ACC112 (cell line): ENCODE measurements around the gene BCL11A.

ENCODE experiments used
- H2AFZ ChIP-seq: fragments of 200-600 bp; sonication (generic); one replicate; pipeline ENCODE4 v1.6.0; 2017; ENCODE audit warnings: antibody characterized with exemption, low read length; ENCODE audit not compliant: unreplicated experiment
- H3K27ac ChIP-seq: fragments of 200-600 bp; sonication (generic); 2 replicates; pipeline ENCODE4 v1.5.1; 2014; ENCODE audit warnings: low read depth, mild to moderate bottlenecking, antibody characterized with exemption, low read length, moderate library complexity
- H3K27me3 ChIP-seq: fragments of 200-600 bp; sonication (generic); 2 replicates; pipeline ENCODE4 v1.6.1; 2014; ENCODE audit warnings: mild to moderate bottlenecking, antibody characterized with exemption, low read length, moderate library complexity, mixed read lengths; ENCODE audit not compliant: insufficient read depth
- H3K36me3 ChIP-seq: fragments of 200-600 bp; sonication (generic); 2 replicates; pipeline ENCODE4 v1.6.1; 2016; ENCODE audit warnings: mild to moderate bottlenecking, antibody characterized with exemption, low read length, moderate library complexity, mixed read lengths; ENCODE audit not compliant: insufficient read depth
- H3K4me1 ChIP-seq: fragments of 200-600 bp; sonication (generic); one replicate; pipeline ENCODE4 v1.6.1; 2016; ENCODE audit warnings: low read length, mixed read lengths; ENCODE audit not compliant: insufficient read depth, unreplicated experiment, control insufficient read depth
- H3K4me3 ChIP-seq: fragments of 200-600 bp; sonication (generic); 2 replicates; pipeline ENCODE4 v1.5.1; 2014; ENCODE audit warnings: mild to moderate bottlenecking, low read depth, low read length
- H3K79me2 ChIP-seq: fragments of 200-600 bp; sonication (generic); one replicate; pipeline ENCODE4 v1.6.0; 2016; ENCODE audit warnings: low read length; ENCODE audit not compliant: control insufficient read depth, unreplicated experiment, insufficient read depth

BCL11A gene

DNA sequence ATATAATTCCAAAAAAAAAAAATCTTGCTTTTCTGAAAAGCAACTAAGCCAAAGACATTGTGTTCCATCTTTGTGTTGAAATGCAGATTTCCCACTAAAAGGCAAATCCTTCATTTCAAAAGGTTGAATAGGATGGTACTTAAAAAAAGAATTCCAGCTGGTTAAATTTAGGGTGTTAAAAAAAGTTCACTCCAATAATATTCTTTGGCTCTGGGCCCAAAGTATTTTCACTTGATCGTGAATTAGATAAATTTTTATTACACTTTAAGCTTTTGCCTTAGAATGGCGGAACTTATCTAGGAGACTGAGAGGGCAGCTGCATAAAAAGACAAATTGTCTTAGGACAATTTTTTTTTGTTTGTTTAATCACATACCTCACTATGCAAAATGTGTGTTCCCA, 79.2 kb downstream of the BCL11A start:
- Histone ChIP-seq H3K27ac (no peak overlapping the region), H3K4me1 (no peaks in the 10 kb centered on the region)

GRCh38 chr2:60473546-60473945, 79.9 kb downstream of the BCL11A start:
- no peaks in the 10 kb centered on the region for H3K4me1 ChIP-seq
- H3K79me2 ChIP-seq, result no peaks in the 10 kb centered on the region
- H3K36me3 ChIP-seq, result no peaks in the 10 kb centered on the region

More for the DNA sequence above, 79.2 kb downstream of the BCL11A start:
- Histone ChIP-seq H3K36me3 (no peaks in the 10 kb centered on the region), H2AFZ (no peak overlapping the region), H3K4me3 (no peak overlapping the region), H3K79me2 (no peaks in the 10 kb centered on the region), H3K27me3 (no peaks in the 10 kb centered on the region)

GRCh38 chr2:60472663-60473289, 80.7 kb downstream of the BCL11A start:
- H3K4me1 ChIP-seq, result no peaks in the 10 kb centered on the region
- H3K36me3 ChIP-seq, result no peaks in the 10 kb centered on the region
- no peak overlapping the region for H3K4me3 ChIP-seq
- H3K79me2 ChIP-seq, result no peaks in the 10 kb centered on the region
- H2AFZ ChIP-seq, result no peak overlapping the region
- H3K27ac ChIP-seq, result no peak overlapping the region
- no peaks in the 10 kb centered on the region for H3K27me3 ChIP-seq

More at GRCh38 chr2:60473546-60473945, 79.9 kb downstream of the BCL11A start:
- no peak overlapping the region for H3K4me3 ChIP-seq
- H3K27ac ChIP-seq, result no peak overlapping the region
- H3K27me3 ChIP-seq, result no peaks in the 10 kb centered on the region
- no peak overlapping the region for H2AFZ ChIP-seq

DNA sequence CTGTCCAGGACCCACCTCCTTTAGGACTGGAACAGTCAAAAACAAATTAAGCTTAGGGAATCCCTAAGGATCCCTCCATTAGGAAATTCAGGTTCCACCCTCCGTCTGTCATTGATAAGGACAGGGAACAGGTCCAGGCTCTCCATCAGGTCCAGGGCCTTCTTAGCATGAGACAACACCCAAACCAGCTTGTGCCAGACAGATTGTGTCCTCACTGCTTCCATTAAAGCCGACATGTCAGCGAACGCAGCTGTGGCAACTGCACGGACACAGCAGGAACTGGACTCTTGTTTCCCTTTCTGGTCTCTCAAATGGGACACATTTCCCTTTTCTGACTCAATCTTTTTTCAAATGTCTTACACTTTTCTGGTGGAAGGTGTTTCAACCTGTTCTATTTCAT, 81.4 kb downstream of the BCL11A start:
- no peaks in the 10 kb centered on the region for H3K36me3 ChIP-seq
- no peak overlapping the region for H2AFZ ChIP-seq
- H3K4me1 ChIP-seq, result no peaks in the 10 kb centered on the region
- no peak overlapping the region for H3K4me3 ChIP-seq
- H3K79me2 ChIP-seq, result no peaks in the 10 kb centered on the region
- no peaks in the 10 kb centered on the region for H3K27me3 ChIP-seq
- no peak overlapping the region for H3K27ac ChIP-seq

GRCh38 chr2:60470340-60470739, 83.1 kb downstream of the BCL11A start:
- no peaks in the 10 kb centered on the region for H3K79me2 ChIP-seq
- no peaks in the 10 kb centered on the region for H3K4me1 ChIP-seq
- H3K27me3 ChIP-seq, result no peaks in the 10 kb centered on the region
- H3K36me3 ChIP-seq, result no peaks in the 10 kb centered on the region
- no peak overlapping the region for H3K27ac ChIP-seq
- H3K4me3 ChIP-seq, result no peak overlapping the region
- no peak overlapping the region for H2AFZ ChIP-seq

- no peaks in the 10 kb centered on the region for H3K4me1 ChIP-seq
- no peaks in the 10 kb centered on the region for H3K79me2 ChIP-seq
- H3K27me3 ChIP-seq, result no peaks in the 10 kb centered on the region
- H3K27ac ChIP-seq, result no peak overlapping the region
- no peak overlapping the region for H2AFZ ChIP-seq
- no peaks in the 10 kb centered on the region for H3K36me3 ChIP-seq
- no peak overlapping the region for H3K4me3 ChIP-seq
Measured at GRCh38 chr2:60469536-60470317, 83.7 kb downstream of the BCL11A start.

DNA sequence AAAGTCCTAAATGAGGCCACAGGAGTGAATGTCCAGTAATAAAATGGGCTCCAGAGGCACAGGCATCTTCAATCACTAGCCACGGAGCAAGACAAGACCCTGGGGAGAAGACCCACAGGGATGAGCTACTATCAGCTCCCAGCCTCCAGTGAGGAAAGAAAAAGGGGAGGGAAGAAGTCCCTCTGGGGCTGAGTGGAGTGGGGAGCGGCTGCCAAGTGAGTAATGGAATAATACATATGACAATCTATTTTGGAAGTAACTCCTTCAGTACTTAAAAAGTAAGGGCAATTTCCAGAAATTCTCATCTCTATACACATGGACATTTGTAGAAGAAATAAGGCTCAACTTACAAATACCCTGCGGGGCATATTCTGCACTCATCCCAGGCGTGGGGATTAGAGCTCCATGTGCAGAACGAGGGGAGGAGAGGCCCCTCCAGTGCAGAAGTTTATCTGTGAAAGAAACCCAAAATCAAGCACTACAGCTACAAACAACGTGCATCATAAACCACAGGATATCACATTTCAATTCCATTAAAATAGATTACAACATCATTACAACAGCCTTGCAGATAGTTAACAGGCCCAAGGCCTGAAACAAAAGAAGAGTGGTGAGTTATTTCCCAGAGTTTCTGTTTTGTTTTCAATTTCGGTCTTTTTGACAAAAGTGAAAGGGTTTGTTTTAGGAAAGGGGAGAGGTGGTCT, 84.9 kb downstream of the BCL11A start:
- Histone ChIP-seq H3K4me3 (no peak overlapping the region), H2AFZ (no peak overlapping the region), H3K27me3 (no peaks in the 10 kb centered on the region), H3K27ac (no peak overlapping the region), H3K4me1 (no peaks in the 10 kb centered on the region), H3K36me3 (no peaks in the 10 kb centered on the region), H3K79me2 (no peaks in the 10 kb centered on the region)

DNA sequence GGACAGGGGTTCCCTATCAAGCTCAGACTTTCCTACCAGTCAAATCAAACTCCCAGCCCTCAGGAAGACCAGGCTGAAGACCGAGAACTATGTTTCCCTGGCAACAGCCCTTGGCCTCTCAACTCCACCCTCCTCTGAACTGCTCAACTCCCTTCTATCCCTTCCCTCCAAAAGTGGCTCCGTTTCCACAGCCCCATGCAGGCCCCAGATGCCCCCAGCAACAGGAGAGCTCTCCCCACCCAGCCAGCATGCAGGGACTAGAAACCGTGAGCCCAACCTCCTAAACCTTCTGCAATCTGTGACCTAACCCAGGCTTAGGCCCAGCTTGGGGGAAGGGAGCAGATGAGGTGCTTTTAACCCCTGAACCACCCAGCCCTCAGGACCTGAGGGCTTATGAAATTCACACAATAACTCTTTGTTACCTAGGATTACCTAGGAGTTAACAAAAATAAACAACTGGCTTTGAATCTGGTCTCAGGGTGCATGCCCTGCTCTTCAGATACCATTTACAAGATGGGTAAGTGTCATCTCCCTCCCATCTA, 87.2 kb downstream of the BCL11A start:
- no peak overlapping the region for H3K27ac ChIP-seq
- no peak overlapping the region for H2AFZ ChIP-seq
- H3K4me3 ChIP-seq, result no peak overlapping the region
- no peaks in the 10 kb centered on the region for H3K36me3 ChIP-seq
- H3K27me3 ChIP-seq, result no peaks in the 10 kb centered on the region
- no peaks in the 10 kb centered on the region for H3K4me1 ChIP-seq
- H3K79me2 ChIP-seq, result no peaks in the 10 kb centered on the region

- Histone ChIP-seq H3K4me1 (no peaks in the 10 kb centered on the region), H3K79me2 (no peaks in the 10 kb centered on the region), H2AFZ (no peak overlapping the region), H3K27ac (no peak overlapping the region), H3K27me3 (no peaks in the 10 kb centered on the region), H3K4me3 (no peak overlapping the region), H3K36me3 (no peaks in the 10 kb centered on the region)
Measured at GRCh38 chr2:60465736-60466135, 87.7 kb downstream of the BCL11A start.

DNA sequence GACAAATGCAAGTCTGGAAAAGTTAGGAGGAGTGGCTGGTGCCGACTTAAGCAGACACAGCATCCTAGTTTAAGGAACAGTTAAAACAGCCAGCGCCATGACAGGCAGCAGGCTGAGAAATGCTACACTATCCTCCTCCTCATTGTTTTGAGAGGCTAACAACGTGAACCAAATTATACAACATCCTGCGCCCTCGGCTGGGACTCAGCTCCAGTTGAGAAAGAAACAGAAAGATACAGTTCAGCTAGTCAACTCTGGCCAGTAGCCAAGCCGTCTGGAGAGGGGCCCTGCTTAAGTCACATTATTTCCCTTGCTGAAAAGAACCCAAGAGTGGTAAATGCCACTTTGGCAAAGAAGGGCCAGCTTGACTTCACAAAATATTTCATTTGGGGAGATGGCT, 90.2 kb downstream of the BCL11A start:
- Histone ChIP-seq H3K27me3 (no peaks in the 10 kb centered on the region), H3K4me1 (no peaks in the 10 kb centered on the region), H3K36me3 (no peaks in the 10 kb centered on the region), H3K27ac (no peak overlapping the region), H3K79me2 (no peaks in the 10 kb centered on the region), H3K4me3 (no peak overlapping the region), H2AFZ (no peak overlapping the region)
